ENCODE data around the gene B3GNT5. TPM values are rescaled to one million over a fixed set of nuclear protein-coding genes. Genes with fewer than 3 reads are reported as not detected.

Gene B3GNT5
- total and polyA plus RNA-seq, 9 of the 15 experiments (the other 6 are each of a cell fraction or from before 2014, with no cell fraction given): 8.8 to 23.8 (median 14.4) TPM

- ChIA-PET CTCF (ENCODE audit: low intra/inter-chr PET ratio) (no interaction called here), POLR2A (interaction anchor here (1.1 kb wide), 1 partner anchor 9 kb away, joined by 3 read pairs; the partner anchor contains the start of gene B3GNT5)
- H3K4me3 ChIP-seq: no peak overlapping the region
- in situ Hi-C loops (cut with MboI): no loop called here
- H3K4me2 ChIP-seq (ENCODE audit: insufficient read depth, low read length): no peak overlapping the region
- no peaks in the 10 kb centered on the region for H3K9me1 ChIP-seq (ENCODE audit: control insufficient read depth, insufficient read depth, low read length)
- no peaks in the 10 kb centered on the region; a peak in 1 of 5 replicates for H3K4me1 ChIP-seq (replicated peaks in 1 of 2; ENCODE audit: control insufficient read depth in 2 of 2, insufficient read depth in 2 of 2, low read length in 2 of 2)
- WGBS (ENCODE audit: insufficient coverage, low coverage, missing lambda C conversion rate): 13% methylated on average over 2 of the region's 2 CpGs
- no peaks in the 10 kb centered on the region for H3K36me3 ChIP-seq (ENCODE audit: control insufficient read depth, insufficient read depth, low read length)
- no peak for DNase-seq (ENCODE audit: extremely low read depth in 1 of 4, low spot score in 3 of 4)
- H3K27me3 ChIP-seq (ENCODE audit: control insufficient read depth in 2 of 2, insufficient read depth in 2 of 2, low read length in 2 of 2): no peaks in the 10 kb centered on the region; a peak in 1 of 5 replicates
- no peak for FAIRE-seq
- no TSS peak for BruUV-seq (replicated peaks)
- ATAC-seq: no peak
- no peak for TF ChIP-seq ZKSCAN3 (CRISPR knock-in tag; IDR thresholded peaks at IDR 0.05)
- TF ChIP-seq PREB (CRISPR knock-in tag; IDR thresholded peaks at IDR 0.05): no peak
- TF ChIP-seq SRSF7 (optimal IDR thresholded peaks at IDR 0.05; ENCODE audit: low read depth, low read length): no peak
- no peak for TF ChIP-seq ZC3H11A (IDR thresholded peaks at IDR 0.05; ENCODE audit: low read depth, low read length)
- no peak for TF ChIP-seq ZNF75A (CRISPR knock-in tag; IDR thresholded peaks at IDR 0.05)
- TF ChIP-seq GTF2E2 (tag; IDR thresholded peaks at IDR 0.05): no peak
- no peak for TF ChIP-seq TAF9B (IDR thresholded peaks at IDR 0.05; ENCODE audit: partially characterized antibody)
- TF ChIP-seq AFF1 (IDR thresholded peaks at IDR 0.05; ENCODE audit: low read depth in 1 of 2, partially characterized antibody in 2 of 2): no peak
- TF ChIP-seq HMG20B (CRISPR knock-in tag; IDR thresholded peaks at IDR 0.05): no peak
- H3K9me3 ChIP-seq (replicated peaks; ENCODE audit: control insufficient read depth, insufficient read depth, low read depth, low read length): peaks cover 8% of the 10 kb centered on the region
- intact Hi-C loops (cut with micrococcal nuclease): no loop called here
- no peaks in the 10 kb centered on the region for H4K20me1 ChIP-seq (replicated peaks; ENCODE audit: control insufficient read depth, insufficient read depth, low read length)
- H3K9ac ChIP-seq (ENCODE audit: insufficient read depth in 1 of 2, low read depth in 2 of 2, low read length in 2 of 2): no peak overlapping the region
- H3K27ac ChIP-seq (ENCODE audit: extremely low read depth, low read depth, low read length): no peak overlapping the region
- no peak overlapping the region for H2AFZ ChIP-seq (ENCODE audit: low read depth, low read length)
- H3K79me2 ChIP-seq (ENCODE audit: control insufficient read depth, insufficient read depth, low read length): no peaks in the 10 kb centered on the region
Observed at GRCh38 chr3:183244219-183244618, 8.8 kb upstream of the B3GNT5 start.
